Ascending aorta (tissue), 2 donors: ENCODE measurements around the gene SLCO3A1. TPM values are rescaled to one million over a fixed set of nuclear protein-coding genes. Genes with fewer than 3 reads are reported as not detected.

ENCODE experiments used
- DNase-seq, 2 donors: peaks; one replicate each; pipeline ENCODE4 v3.0.0-alpha.2; 2019; ENCODE audit warnings: low spot score in 2 of 2
- H3K27ac ChIP-seq, 2 donors: fragments of 200-600 bp; sonication (generic); one replicate each; pipeline ENCODE4 v1.5.1; 2016 to 2017; ENCODE audit warnings: mild to moderate bottlenecking in 1 of 2
- H3K27me3 ChIP-seq: fragments of 200-600 bp; sonication (generic); one replicate; pipeline ENCODE4 v1.5.1; 2017
- H3K36me3 ChIP-seq, 2 donors: fragments of 200-600 bp; sonication (generic); one replicate each; pipeline ENCODE4 v1.5.1; 2016
- H3K4me1 ChIP-seq, 2 donors: fragments of 200-600 bp; sonication (generic); one replicate each; pipeline ENCODE4 v1.5.1; 2016 to 2017; ENCODE audit warnings: mild to moderate bottlenecking in 1 of 2
- H3K4me3 ChIP-seq, 2 donors: fragments of 200-600 bp; sonication (generic); one replicate each; pipeline ENCODE4 v1.5.1; 2016 to 2017; ENCODE audit warnings: mild to moderate bottlenecking in 1 of 2
- H3K9me3 ChIP-seq, 2 donors: fragments of 200-600 bp; sonication (generic); one replicate each; pipeline ENCODE4 v1.5.1; 2016
- CTCF ChIP-seq, 3 experiments: fragments of 200-600 bp in 2 of 3; fragments of 450-650 bp in 1 of 3; sonication (generic) in 2 of 3; IDR thresholded peaks; one replicate each; pipeline ENCODE4 v1.5.1; 2016 to 2019; ENCODE audit warnings: antibody characterized with exemption in 3 of 3, mild to moderate bottlenecking in 1 of 3, moderate library complexity in 1 of 3
- intact Hi-C: fragments of 100-400 bp; cut with DNase I; formaldehyde crosslinking; loops from one replicate; pipeline ENCODE4 v1.15.1; 2023
- total RNA-seq: library from RNA; depleted of rRNA; stranded (reverse); fragments of >200 nt; gene quantifications from one replicate; pipeline ENCODE4 v1.1.0, GENCODE V29; 2016

SLCO3A1 gene
- total RNA-seq, 1 donor from 2014 or later, result 53.2 TPM

- Histone ChIP-seq H3K4me3 (no peak overlapping the region), H3K27ac (no peak overlapping the region), H3K27me3 (no peaks in the 10 kb centered on the region), H3K9me3 (no peaks in the 10 kb centered on the region), H3K36me3 (peaks cover 0 to 8% of the 10 kb centered on the region in 2 donors), H3K4me1 (peaks cover 0 to 5% of the 10 kb centered on the region in 2 donors)
- no peak for DNase-seq
- intact Hi-C loops, result no loop called here
- no peak for TF ChIP-seq CTCF (IDR thresholded peaks at IDR 0.05)
Measured at GRCh38 chr15:92112180-92112579, 258.7 kb downstream of the SLCO3A1 start.

GRCh38 chr15:92112711-92113110 lies 259.2 kb downstream of the SLCO3A1 start:
- intact Hi-C loops, result no loop called here
- no peak overlapping the region for H3K27ac ChIP-seq
- DNase-seq, result no peak
- peaks cover 3 to 7% of the 10 kb centered on the region in 2 donors for H3K4me1 ChIP-seq
- no peak for TF ChIP-seq CTCF (IDR thresholded peaks at IDR 0.05)
- H3K4me3 ChIP-seq, result no peak overlapping the region
- peaks cover 0 to 8% of the 10 kb centered on the region in 2 donors for H3K36me3 ChIP-seq
- H3K27me3 ChIP-seq, result no peaks in the 10 kb centered on the region
- no peaks in the 10 kb centered on the region for H3K9me3 ChIP-seq

GRCh38 chr15:92113832-92114231 lies 260.3 kb downstream of the SLCO3A1 start:
- Histone ChIP-seq H3K27ac (no peak overlapping the region), H3K36me3 (peaks cover 0 to 8% of the 10 kb centered on the region in 2 donors), H3K4me1 (peaks cover 4 to 7% of the 10 kb centered on the region in 2 donors), H3K4me3 (no peak overlapping the region), H3K9me3 (no peaks in the 10 kb centered on the region), H3K27me3 (no peaks in the 10 kb centered on the region)
- TF ChIP-seq CTCF (IDR thresholded peaks at IDR 0.05), result no peak
- DNase-seq, result no peak
- intact Hi-C loops, result no loop called here

- Histone ChIP-seq H3K9me3 (no peaks in the 10 kb centered on the region), H3K27ac (no peak overlapping the region), H3K4me3 (no peak overlapping the region), H3K27me3 (no peaks in the 10 kb centered on the region), H3K4me1 (peaks cover 4 to 7% of the 10 kb centered on the region in 2 donors), H3K36me3 (peaks cover 4 to 14% of the 10 kb centered on the region in 2 donors)
- intact Hi-C loops, result no loop called here
- no peak for DNase-seq
- no peak for TF ChIP-seq CTCF (IDR thresholded peaks at IDR 0.05)
Measured at GRCh38 chr15:92115834-92116233, 262.3 kb downstream of the SLCO3A1 start.

GRCh38 chr15:92116330-92116729 lies 262.8 kb downstream of the SLCO3A1 start:
- H3K27me3 ChIP-seq, result no peaks in the 10 kb centered on the region
- no peak overlapping the region for H3K27ac ChIP-seq
- H3K4me1 ChIP-seq, result peaks cover 4 to 7% of the 10 kb centered on the region in 2 donors
- H3K9me3 ChIP-seq, result no peaks in the 10 kb centered on the region
- no peak overlapping the region for H3K4me3 ChIP-seq
- TF ChIP-seq CTCF (IDR thresholded peaks at IDR 0.05), result no peak
- no peak for DNase-seq
- peaks cover 9 to 18% of the 10 kb centered on the region in 2 donors for H3K36me3 ChIP-seq
- intact Hi-C loops, result no loop called here

GRCh38 chr15:92117261-92117731 lies 263.8 kb downstream of the SLCO3A1 start:
- no peak overlapping the region for H3K4me3 ChIP-seq
- H3K27me3 ChIP-seq, result no peaks in the 10 kb centered on the region
- no peak for TF ChIP-seq CTCF (IDR thresholded peaks at IDR 0.05)
- DNase-seq, result no peak
- intact Hi-C loops, result no loop called here
- H3K36me3 ChIP-seq, result peaks cover 19 to 28% of the 10 kb centered on the region in 2 donors
- no peak overlapping the region for H3K27ac ChIP-seq
- peaks cover 4 to 7% of the 10 kb centered on the region in 2 donors for H3K4me1 ChIP-seq
- H3K9me3 ChIP-seq, result no peaks in the 10 kb centered on the region
